ENCODE measurements around the gene ZNF764. TPM values are rescaled to one million over a fixed set of nuclear protein-coding genes. Genes with fewer than 3 reads are reported as not detected.

ZNF764 gene
- total and polyA plus RNA-seq, 9 of the 15 experiments (the other 6 are each of a cell fraction or from before 2014, with no cell fraction given) = 0.69 to 10.1 (median 4.1) TPM

DNA sequence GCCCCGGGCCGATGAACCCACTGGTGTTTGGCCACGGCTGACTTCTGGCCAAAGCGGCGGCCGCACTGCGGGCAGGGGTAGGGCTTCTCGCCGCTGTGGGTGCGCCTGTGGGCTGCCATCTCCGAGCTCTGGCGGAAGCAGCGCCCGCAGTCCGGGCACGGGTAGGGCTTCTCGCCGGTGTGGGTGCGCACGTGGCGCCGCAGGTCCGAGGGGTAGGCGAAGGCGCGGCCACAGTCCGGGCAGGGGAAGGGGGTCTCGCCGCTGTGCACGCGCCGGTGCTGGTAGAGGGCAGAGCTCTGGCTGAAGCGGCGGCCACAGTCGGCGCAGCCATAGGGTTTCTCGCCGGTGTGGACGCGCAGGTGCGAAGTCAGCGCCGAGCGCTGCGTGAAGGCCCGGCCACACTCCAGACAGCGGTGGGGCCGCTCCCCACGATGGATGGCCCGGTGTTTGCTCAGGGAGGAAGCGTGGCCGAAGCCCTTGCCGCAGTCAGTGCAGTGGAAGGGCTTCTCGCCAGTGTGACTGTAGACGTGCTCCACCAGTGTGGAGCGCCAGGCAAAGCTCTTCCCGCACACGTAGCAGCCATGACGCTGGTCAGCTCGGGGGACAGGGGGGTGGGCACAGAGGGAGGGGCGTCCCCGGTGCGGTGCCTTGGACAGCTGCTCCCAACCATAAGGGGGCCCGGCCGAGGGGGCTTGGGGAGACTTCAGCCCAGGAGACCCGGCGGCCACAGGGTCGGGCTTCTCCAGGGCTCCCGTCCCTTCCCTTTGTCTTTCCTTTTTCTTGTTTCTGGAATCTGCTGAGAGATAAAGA is 2.7 kb downstream of the ZNF764 start (continued):
- no peak for TF ChIP-seq CEBPZ (IDR thresholded peaks at IDR 0.05; ENCODE audit: borderline replicate concordance, low read depth, low read length)
- TF ChIP-seq FIP1L1 (IDR thresholded peaks at IDR 0.05; ENCODE audit: low read depth, low read length, poor library complexity, severe bottlenecking) = peak; percentile 21
- no peak for TF ChIP-seq TBL1XR1 (IDR thresholded peaks at IDR 0.05; ENCODE audit: low read length in 2 of 2)
- no peak for TF ChIP-seq HMG20A (CRISPR knock-in tag; conservative IDR thresholded peaks at IDR 0.05)
- TF ChIP-seq JUND (IDR thresholded peaks at IDR 0.05; ENCODE audit: borderline replicate concordance, low read depth, low read length) = no peak
- no peak for TF ChIP-seq JUND (tag; IDR thresholded peaks at IDR 0.05; ENCODE audit: borderline replicate concordance, low read depth, low read length)

Data from K562 (cell line).